Measurements from ENCODE around the gene PRAMEF17.
"Not testable (repeated sequence)": the region's sequence is repeated elsewhere in the genome, so short reads cannot be mapped to it uniquely, and the experiment has no call there.

GRCh38 chr1:13393004-13393403 lies 3.6 kb downstream of the PRAMEF17 start:
- TF ChIP-seq, protein P1, sequence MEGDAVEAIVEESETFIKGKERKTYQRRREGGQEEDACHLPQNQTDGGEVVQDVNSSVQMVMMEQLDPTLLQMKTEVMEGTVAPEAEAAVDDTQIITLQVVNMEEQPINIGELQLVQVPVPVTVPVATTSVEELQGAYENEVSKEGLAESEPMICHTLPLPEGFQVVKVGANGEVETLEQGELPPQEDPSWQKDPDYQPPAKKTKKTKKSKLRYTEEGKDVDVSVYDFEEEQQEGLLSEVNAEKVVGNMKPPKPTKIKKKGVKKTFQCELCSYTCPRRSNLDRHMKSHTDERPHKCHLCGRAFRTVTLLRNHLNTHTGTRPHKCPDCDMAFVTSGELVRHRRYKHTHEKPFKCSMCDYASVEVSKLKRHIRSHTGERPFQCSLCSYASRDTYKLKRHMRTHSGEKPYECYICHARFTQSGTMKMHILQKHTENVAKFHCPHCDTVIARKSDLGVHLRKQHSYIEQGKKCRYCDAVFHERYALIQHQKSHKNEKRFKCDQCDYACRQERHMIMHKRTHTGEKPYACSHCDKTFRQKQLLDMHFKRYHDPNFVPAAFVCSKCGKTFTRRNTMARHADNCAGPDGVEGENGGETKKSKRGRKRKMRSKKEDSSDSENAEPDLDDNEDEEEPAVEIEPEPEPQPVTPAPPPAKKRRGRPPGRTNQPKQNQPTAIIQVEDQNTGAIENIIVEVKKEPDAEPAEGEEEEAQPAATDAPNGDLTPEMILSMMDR (IDR thresholded peaks at IDR 0.05; ENCODE audit: poor library complexity): not testable (repeated sequence)
- TF ChIP-seq EZH2 (IDR thresholded peaks at IDR 0.05; ENCODE audit: borderline replicate concordance); EZH2phosphoT487 (IDR thresholded peaks at IDR 0.05; ENCODE audit: low read depth, severe bottlenecking, unreplicated experiment): not testable (repeated sequence)

All from hepatocyte (in vitro differentiated cells).